Smooth muscle cell (in vitro differentiated cells): ENCODE measurements around the gene AP3S1. TPM values are rescaled to one million over a fixed set of nuclear protein-coding genes. Genes with fewer than 3 reads are reported as not detected.
"Not testable (repeated sequence)": the region's sequence is repeated elsewhere in the genome, so short reads cannot be mapped to it uniquely, and the experiment has no call there.

Source experiments
- DNase-seq: peaks from one replicate; lab custom pipeline; 2025; ENCODE audit not compliant: unreplicated experiment; lab: John Stamatoyannopoulos, UW
- H2AFZ ChIP-seq: fragments of 200-600 bp; sonication (generic); 2 replicates; pipeline ENCODE4 v1.6.0; 2016; ENCODE audit warnings: antibody characterized with exemption, low read depth, mild to moderate bottlenecking
- H3F3A ChIP-seq: fragments of 200-600 bp; sonication (generic); 2 replicates; pipeline ENCODE4 v1.6.0; 2017; ENCODE audit warnings: antibody characterized with exemption, low read depth
- H3K27ac ChIP-seq: fragments of 200-600 bp; sonication (generic); 2 replicates; pipeline ENCODE4 v1.5.1; 2016; ENCODE audit warnings: low read depth, mild to moderate bottlenecking
- H3K27me3 ChIP-seq: fragments of 200-600 bp; sonication (generic); 2 replicates; pipeline ENCODE4 v1.6.1; 2016; ENCODE audit warnings: low read depth, mild to moderate bottlenecking
- H3K36me3 ChIP-seq: fragments of 200-600 bp; sonication (generic); 2 replicates; pipeline ENCODE4 v1.5.1; 2016; ENCODE audit warnings: low read depth
- H3K4me1 ChIP-seq: fragments of 200-600 bp; sonication (generic); 2 replicates; pipeline ENCODE4 v1.5.1; 2016; ENCODE audit warnings: low read depth
- H3K4me2 ChIP-seq: fragments of 200-600 bp; sonication (generic); 2 replicates; pipeline ENCODE4 v1.6.0; 2016; ENCODE audit warnings: mild to moderate bottlenecking
- H3K4me3 ChIP-seq: fragments of 200-600 bp; sonication (generic); 2 replicates; pipeline ENCODE4 v1.5.1; 2016; ENCODE audit warnings: mild to moderate bottlenecking
- H3K79me2 ChIP-seq: fragments of 200-600 bp; sonication (generic); 2 replicates; pipeline ENCODE4 v1.6.0; 2016; ENCODE audit warnings: low read depth, mild to moderate bottlenecking
- H3K9ac ChIP-seq: fragments of 200-600 bp; sonication (generic); 2 replicates; pipeline ENCODE4 v1.6.0; 2016; ENCODE audit warnings: low read depth
- H3K9me3 ChIP-seq: fragments of 200-600 bp; sonication (generic); replicated peaks from 2 replicates; pipeline ENCODE4 v1.5.1; 2016; ENCODE audit warnings: low read depth
- H4K20me1 ChIP-seq: fragments of 200-600 bp; sonication (generic); 2 replicates; pipeline ENCODE4 v1.6.0; 2016; ENCODE audit warnings: low read depth
- WGBS: methylation state at CpG from one replicate; pipeline ENCODE4 v1.1.7; 2016; ENCODE audit warnings: low lambda C conversion rate; 5-methylcytosine and 5-hydroxymethylcytosine counted together
- polyA plus RNA-seq: library from polyadenylated mRNA; unstranded; fragments of >200 nt; fragmentation: Nextera tagmentation; extraction: Ambion mirVana; gene quantifications from 2 replicates; pipeline ENCODE4 v1.2.1, GENCODE V29; 2016
- total RNA-seq: library from RNA; depleted of rRNA; stranded (reverse); fragments of >200 nt; gene quantifications from 2 replicates; pipeline ENCODE4 v1.2.3, GENCODE V29; 2014
- TF ChIP-seq, protein P1 (sequence below): fragments of 200-600 bp; sonication (generic); IDR thresholded peaks from 2 replicates; pipeline ENCODE4 v1.5.1; 2017; ENCODE audit warnings: borderline replicate concordance, mild to moderate bottlenecking, antibody characterized with exemption; ENCODE audit not compliant: insufficient read depth, poor library complexity, severe bottlenecking

AP3S1 gene
- total and polyA plus RNA-seq, 2 experiments from 2014 or later, result 130 to 191 TPM

DNA sequence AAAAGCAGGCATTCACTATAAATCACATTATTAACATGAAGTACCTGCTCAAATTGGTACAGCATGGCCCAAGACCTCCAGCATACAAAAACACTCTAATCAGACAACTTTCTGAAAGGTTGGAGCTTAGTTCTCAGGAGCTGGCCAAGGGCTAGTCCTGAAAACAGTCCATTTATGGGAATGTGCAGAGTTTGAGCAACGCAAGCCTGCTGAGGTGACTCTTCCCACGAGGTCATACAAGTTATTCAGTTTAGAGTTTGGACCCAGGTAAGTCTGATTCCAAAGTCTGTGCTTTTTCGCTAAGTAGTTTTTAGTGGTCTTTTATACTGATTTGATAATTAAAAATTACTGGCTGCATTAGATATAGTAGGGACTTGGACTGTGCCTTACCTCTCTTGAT lies 52.6 kb downstream of the AP3S1 start:
- Histone ChIP-seq H3K27me3 (no peaks in the 10 kb centered on the region), H3K4me2 (no peak overlapping the region), H4K20me1 (peaks cover 24% of the 10 kb centered on the region), H3K4me3 (no peak overlapping the region), H3K36me3 (no peaks in the 10 kb centered on the region), H3K9me3 (no peaks in the 10 kb centered on the region), H3F3A (no peaks in the 10 kb centered on the region), H3K79me2 (no peaks in the 10 kb centered on the region), H3K4me1 (no peaks in the 10 kb centered on the region), H2AFZ (no peak overlapping the region), H3K9ac (no peak overlapping the region), H3K27ac (no peak overlapping the region)
- WGBS, result 96% methylated on average over 3 of the region's 3 CpGs
- TF ChIP-seq, protein P1, sequence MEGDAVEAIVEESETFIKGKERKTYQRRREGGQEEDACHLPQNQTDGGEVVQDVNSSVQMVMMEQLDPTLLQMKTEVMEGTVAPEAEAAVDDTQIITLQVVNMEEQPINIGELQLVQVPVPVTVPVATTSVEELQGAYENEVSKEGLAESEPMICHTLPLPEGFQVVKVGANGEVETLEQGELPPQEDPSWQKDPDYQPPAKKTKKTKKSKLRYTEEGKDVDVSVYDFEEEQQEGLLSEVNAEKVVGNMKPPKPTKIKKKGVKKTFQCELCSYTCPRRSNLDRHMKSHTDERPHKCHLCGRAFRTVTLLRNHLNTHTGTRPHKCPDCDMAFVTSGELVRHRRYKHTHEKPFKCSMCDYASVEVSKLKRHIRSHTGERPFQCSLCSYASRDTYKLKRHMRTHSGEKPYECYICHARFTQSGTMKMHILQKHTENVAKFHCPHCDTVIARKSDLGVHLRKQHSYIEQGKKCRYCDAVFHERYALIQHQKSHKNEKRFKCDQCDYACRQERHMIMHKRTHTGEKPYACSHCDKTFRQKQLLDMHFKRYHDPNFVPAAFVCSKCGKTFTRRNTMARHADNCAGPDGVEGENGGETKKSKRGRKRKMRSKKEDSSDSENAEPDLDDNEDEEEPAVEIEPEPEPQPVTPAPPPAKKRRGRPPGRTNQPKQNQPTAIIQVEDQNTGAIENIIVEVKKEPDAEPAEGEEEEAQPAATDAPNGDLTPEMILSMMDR, result no peak
- DNase-seq, result no peak

- H3F3A ChIP-seq, result no peaks in the 10 kb centered on the region
- H3K4me3 ChIP-seq, result no peak overlapping the region
- TF ChIP-seq, protein P1, result no peak
- H3K4me2 ChIP-seq, result peak overlapping the region; percentile 56
- H3K36me3 ChIP-seq, result no peaks in the 10 kb centered on the region
- WGBS, result 80% methylated on average over 3 of the region's 3 CpGs
- H3K27me3 ChIP-seq, result no peaks in the 10 kb centered on the region
- no peaks in the 10 kb centered on the region for H3K9me3 ChIP-seq
- H3K79me2 ChIP-seq, result no peaks in the 10 kb centered on the region
- H3K4me1 ChIP-seq, result no peaks in the 10 kb centered on the region
- H2AFZ ChIP-seq, result no peak overlapping the region
- no peak overlapping the region for H3K9ac ChIP-seq
- no peak for DNase-seq
- H3K27ac ChIP-seq, result peak overlapping the region; percentile 30
- peaks cover 12% of the 10 kb centered on the region for H4K20me1 ChIP-seq
Measured at GRCh38 chr5:115895821-115896220, 54.1 kb downstream of the AP3S1 start.

DNA sequence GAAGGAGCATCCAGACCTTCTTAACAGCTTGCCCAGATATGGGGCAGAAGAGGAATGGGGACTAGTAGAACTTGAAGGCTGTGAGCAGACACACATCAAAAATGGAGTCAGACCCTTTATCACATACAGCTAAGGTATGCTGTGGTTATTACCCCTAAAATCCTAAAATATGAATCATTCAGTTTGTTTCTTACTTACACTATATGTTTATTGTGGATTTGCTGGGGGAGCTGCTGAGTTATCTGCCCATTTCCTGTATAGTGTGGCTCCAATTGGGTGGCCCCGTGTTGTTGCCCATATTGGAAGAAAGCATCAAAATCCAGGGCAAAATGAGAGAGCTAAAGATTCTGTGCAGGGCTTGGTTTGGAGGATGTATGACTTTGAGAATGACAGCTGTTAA lies 56.9 kb downstream of the AP3S1 start:
- Histone ChIP-seq H2AFZ (no peak overlapping the region), H4K20me1 (peaks cover 5% of the 10 kb centered on the region), H3K4me2 (no peak overlapping the region), H3K4me3 (no peak overlapping the region), H3K27me3 (no peaks in the 10 kb centered on the region), H3K79me2 (no peaks in the 10 kb centered on the region), H3F3A (no peaks in the 10 kb centered on the region), H3K9me3 (no peaks in the 10 kb centered on the region), H3K4me1 (no peaks in the 10 kb centered on the region), H3K9ac (no peak overlapping the region), H3K36me3 (no peaks in the 10 kb centered on the region), H3K27ac (no peak overlapping the region)
- TF ChIP-seq, protein P1, result no peak
- no peak for DNase-seq
- 100% methylated on average over 1 of the region's 1 CpG for WGBS

DNA sequence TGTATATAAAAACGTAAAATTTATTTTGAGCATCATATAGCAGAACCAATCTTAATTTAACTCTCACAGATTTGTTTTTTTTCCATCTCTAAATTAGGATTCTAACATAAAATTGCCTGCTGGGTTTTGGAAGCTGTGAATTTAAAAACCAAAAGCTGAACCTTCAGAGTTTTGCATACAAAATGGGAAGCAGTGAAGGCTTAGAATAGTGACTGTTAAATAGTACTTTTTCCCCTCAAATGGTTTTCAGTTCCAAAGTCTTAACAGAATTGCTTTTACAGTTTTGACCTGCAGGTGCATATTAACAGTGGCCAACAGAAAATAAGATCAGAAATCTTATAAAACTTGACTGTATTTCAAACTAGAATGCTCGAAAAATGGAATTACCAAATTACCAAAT lies 65.4 kb downstream of the AP3S1 start:
- Histone ChIP-seq H3K36me3 (no peaks in the 10 kb centered on the region), H3K9ac (no peak overlapping the region), H2AFZ (no peak overlapping the region), H4K20me1 (peaks cover 6% of the 10 kb centered on the region), H3K27me3 (no peaks in the 10 kb centered on the region), H3K4me2 (no peak overlapping the region), H3K4me1 (no peaks in the 10 kb centered on the region), H3K4me3 (no peak overlapping the region), H3K79me2 (peaks cover 6% of the 10 kb centered on the region), H3K9me3 (no peaks in the 10 kb centered on the region), H3K27ac (no peak overlapping the region), H3F3A (no peaks in the 10 kb centered on the region)
- TF ChIP-seq, protein P1, result no peak
- WGBS, result 93% methylated on average over 2 of the region's 2 CpGs
- DNase-seq, result no peak

DNA sequence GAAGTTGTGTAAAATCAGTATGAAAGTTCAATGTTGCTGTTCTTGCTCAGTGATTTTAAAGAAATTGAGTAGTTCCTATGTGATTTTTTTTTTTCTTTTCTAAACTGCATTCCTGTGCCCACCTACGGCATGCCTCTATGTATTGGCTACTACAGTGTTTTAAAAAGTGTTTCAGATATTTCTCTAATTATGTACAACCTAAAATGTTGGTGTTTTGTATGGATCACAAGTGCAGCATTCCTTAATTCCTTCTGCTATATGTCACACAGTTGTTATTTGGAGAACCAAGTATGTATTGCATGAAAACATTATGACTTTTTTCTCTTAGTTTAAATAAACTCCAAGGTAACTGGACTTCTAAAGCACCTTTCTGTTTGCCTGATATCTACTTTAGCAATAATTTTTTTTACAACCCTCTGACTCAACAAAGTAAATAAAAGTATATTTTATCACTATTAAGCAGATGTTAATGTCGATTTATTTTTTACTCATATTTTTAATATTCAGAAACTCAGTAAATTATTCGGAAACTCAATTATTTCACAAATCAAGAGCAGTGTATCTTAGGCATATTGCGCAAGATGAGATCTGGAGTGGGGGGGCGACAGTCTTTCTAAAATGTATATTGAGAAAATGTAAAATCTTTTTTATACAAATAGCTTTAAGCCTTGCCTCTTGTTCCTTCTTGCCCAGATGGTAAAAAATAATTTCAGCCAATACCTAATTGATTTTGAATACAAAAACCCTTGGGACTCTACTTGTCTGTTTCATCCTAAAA lies 72.1 kb downstream of the AP3S1 start:
- H3K9ac ChIP-seq, H3F3A ChIP-seq, H4K20me1 ChIP-seq, H2AFZ ChIP-seq, H3K36me3 ChIP-seq, H3K27me3 ChIP-seq, H3K4me2 ChIP-seq, DNase-seq, H3K79me2 ChIP-seq, H3K4me3 ChIP-seq, H3K9me3 ChIP-seq, H3K4me1 ChIP-seq, H3K27ac ChIP-seq: not testable (repeated sequence)
- WGBS, result 97% methylated on average over 5 of the region's 5 CpGs
